NCI-H345 (cell line): ENCODE data around the gene DNALI1.

ENCODE experiments used
- DNase-seq: peaks from one replicate; lab custom pipeline; 2025; lab: John Stamatoyannopoulos, UW

DNALI1 gene

GRCh38 chr1:37601441-37601840 is 44.7 kb downstream of the DNALI1 start:
- DNase-seq: no peak

- peak; percentile 58 for DNase-seq
Observed at GRCh38 chr1:37602750-37603694, 46.3 kb downstream of the DNALI1 start.

- no peak for DNase-seq
Observed at GRCh38 chr1:37605061-37605650, 48.4 kb downstream of the DNALI1 start.

GRCh38 chr1:37605806-37606474 is 49.2 kb downstream of the DNALI1 start:
- DNase-seq: no peak

- DNase-seq: no peak
Observed at GRCh38 chr1:37606481-37607263, 49.9 kb downstream of the DNALI1 start.

- DNase-seq: no peak
Observed at GRCh38 chr1:37609002-37609401, 52.3 kb downstream of the DNALI1 start.

- no peak for DNase-seq
Observed at GRCh38 chr1:37609994-37610393, 53.3 kb downstream of the DNALI1 start.

- DNase-seq: no peak
Observed at GRCh38 chr1:37612186-37612585, 55.4 kb downstream of the DNALI1 start.

- DNase-seq: no peak
Observed at GRCh38 chr1:37614105-37614504, 57.4 kb downstream of the DNALI1 start.

- no peak for DNase-seq
Observed at GRCh38 chr1:37616330-37616729, 59.6 kb downstream of the DNALI1 start.
